ENCODE measurements around the gene TMEM52. TPM values are rescaled to one million over a fixed set of nuclear protein-coding genes. Genes with fewer than 3 reads are reported as not detected.

TMEM52 gene
- total and polyA plus RNA-seq, 9 of the 15 experiments (the other 6 are each of a cell fraction or from before 2014, with no cell fraction given), result 0.37 to 22.5 (median 6.8) TPM

DNA sequence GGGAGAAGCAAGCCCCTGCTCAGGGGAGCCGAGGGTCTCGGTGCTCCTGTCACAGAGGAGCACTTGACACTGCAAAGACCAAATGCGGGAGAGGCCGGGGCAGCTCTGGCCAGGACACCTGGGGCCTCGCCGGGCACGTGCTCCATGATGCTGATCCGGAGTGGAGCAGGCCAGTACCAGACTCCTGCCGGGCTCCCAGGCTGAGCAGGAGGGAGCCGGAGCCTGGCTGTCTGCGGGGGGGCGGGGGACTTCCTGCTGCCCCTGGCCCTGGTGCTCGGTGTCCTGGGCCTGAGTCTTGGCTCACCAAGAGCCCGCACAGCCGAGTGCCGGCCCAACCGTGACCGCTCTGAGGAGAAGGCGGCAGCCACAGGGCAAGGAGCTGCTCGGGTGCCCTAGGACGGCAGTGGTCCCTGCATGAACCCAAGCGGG lies 38.5 kb upstream of the TMEM52 start (continued):
- TF ChIP-seq POLR2B (IDR thresholded peaks at IDR 0.05; ENCODE audit: low read depth, partially characterized antibody), result no peak
- TF ChIP-seq CSDE1 (IDR thresholded peaks at IDR 0.05), result no peak
- no peak for TF ChIP-seq YY1 (IDR thresholded peaks at IDR 0.05; ENCODE audit: borderline replicate concordance in 1 of 3, control insufficient read depth in 1 of 3, extremely low read depth in 1 of 3, insufficient read depth in 3 of 3, insufficient read length in 1 of 3, insufficient replicate concordance in 2 of 3, low read depth in 1 of 3, low read length in 2 of 3)
- TF ChIP-seq HDAC6 (IDR thresholded peaks at IDR 0.05; ENCODE audit: low read depth, low read length), result no peak
- no peak for TF ChIP-seq ZNF354B (CRISPR knock-in tag; IDR thresholded peaks at IDR 0.05)
- no peak for TF ChIP-seq NR2C1 (IDR thresholded peaks at IDR 0.05)
- TF ChIP-seq NR2C1 (tag; IDR thresholded peaks at IDR 0.05), result no peak
- TF ChIP-seq HDAC1 (IDR thresholded peaks at IDR 0.05), result no peak
- no peak for TF ChIP-seq RB1 (IDR thresholded peaks at IDR 0.05; ENCODE audit: low read depth)
- TF ChIP-seq, protein P1, sequence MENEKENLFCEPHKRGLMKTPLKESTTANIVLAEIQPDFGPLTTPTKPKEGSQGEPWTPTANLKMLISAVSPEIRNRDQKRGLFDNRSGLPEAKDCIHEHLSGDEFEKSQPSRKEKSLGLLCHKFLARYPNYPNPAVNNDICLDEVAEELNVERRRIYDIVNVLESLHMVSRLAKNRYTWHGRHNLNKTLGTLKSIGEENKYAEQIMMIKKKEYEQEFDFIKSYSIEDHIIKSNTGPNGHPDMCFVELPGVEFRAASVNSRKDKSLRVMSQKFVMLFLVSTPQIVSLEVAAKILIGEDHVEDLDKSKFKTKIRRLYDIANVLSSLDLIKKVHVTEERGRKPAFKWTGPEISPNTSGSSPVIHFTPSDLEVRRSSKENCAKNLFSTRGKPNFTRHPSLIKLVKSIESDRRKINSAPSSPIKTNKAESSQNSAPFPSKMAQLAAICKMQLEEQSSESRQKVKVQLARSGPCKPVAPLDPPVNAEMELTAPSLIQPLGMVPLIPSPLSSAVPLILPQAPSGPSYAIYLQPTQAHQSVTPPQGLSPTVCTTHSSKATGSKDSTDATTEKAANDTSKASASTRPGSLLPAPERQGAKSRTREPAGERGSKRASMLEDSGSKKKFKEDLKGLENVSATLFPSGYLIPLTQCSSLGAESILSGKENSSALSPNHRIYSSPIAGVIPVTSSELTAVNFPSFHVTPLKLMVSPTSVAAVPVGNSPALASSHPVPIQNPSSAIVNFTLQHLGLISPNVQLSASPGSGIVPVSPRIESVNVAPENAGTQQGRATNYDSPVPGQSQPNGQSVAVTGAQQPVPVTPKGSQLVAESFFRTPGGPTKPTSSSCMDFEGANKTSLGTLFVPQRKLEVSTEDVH (IDR thresholded peaks at IDR 0.05; ENCODE audit: low read depth, partially characterized antibody), result no peak
- no peak for TF ChIP-seq MYBL2 (IDR thresholded peaks at IDR 0.05; ENCODE audit: low read depth)
- no peak for TF ChIP-seq MYBL2 (CRISPR knock-in tag; IDR thresholded peaks at IDR 0.05; ENCODE audit: borderline replicate concordance)
- TF ChIP-seq, protein P2, sequence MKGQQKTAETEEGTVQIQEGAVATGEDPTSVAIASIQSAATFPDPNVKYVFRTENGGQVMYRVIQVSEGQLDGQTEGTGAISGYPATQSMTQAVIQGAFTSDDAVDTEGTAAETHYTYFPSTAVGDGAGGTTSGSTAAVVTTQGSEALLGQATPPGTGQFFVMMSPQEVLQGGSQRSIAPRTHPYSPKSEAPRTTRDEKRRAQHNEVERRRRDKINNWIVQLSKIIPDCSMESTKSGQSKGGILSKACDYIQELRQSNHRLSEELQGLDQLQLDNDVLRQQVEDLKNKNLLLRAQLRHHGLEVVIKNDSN (CRISPR knock-in tag; IDR thresholded peaks at IDR 0.05), result no peak
- TF ChIP-seq FOXP1 (CRISPR knock-in tag; IDR thresholded peaks at IDR 0.05), result no peak

Measured in K562 (cell line).